Liver (tissue), 9 donors: ENCODE results near the gene ZNF684. TPM values are rescaled to one million over a fixed set of nuclear protein-coding genes. Genes with fewer than 3 reads are reported as not detected.
"Not testable (repeated sequence)": the region's sequence is repeated elsewhere in the genome, so short reads cannot be mapped to it uniquely, and the experiment has no call there.

Experiments
- DNase-seq: peaks from one replicate; pipeline ENCODE4 v3.0.0-alpha.2; 2017; ENCODE audit warnings: low spot score
- H3K27ac ChIP-seq, 2 donors: one replicate each; pipeline ENCODE4 v1.7.0; 2013; ENCODE audit warnings: inconsistent platforms in 2 of 2, low read length in 2 of 2, control low read depth in 1 of 2, low read depth in 1 of 2, mild to moderate bottlenecking in 1 of 2
- H3K27me3 ChIP-seq, 4 donors: one replicate each; pipeline versions ENCODE4 v1.6.1 to v1.7.0; 2013; ENCODE audit warnings: low read length in 3 of 4, inconsistent platforms in 1 of 4, mild to moderate bottlenecking in 1 of 4, moderate library complexity in 1 of 4; ENCODE audit not compliant: control insufficient read depth in 4 of 4, insufficient read depth in 4 of 4
- H3K36me3 ChIP-seq, 4 donors: one replicate each; pipeline versions ENCODE4 v1.6.1 to v1.7.0; 2013; ENCODE audit warnings: low read length in 3 of 4, mild to moderate bottlenecking in 3 of 4, low read depth in 1 of 4, moderate library complexity in 1 of 4; ENCODE audit not compliant: control insufficient read depth in 4 of 4, insufficient read depth in 3 of 4
- H3K4me1 ChIP-seq, 4 donors: one replicate each; pipeline versions ENCODE4 v1.6.1 to v1.7.0; 2013; ENCODE audit warnings: low read length in 3 of 4, mild to moderate bottlenecking in 3 of 4, moderate library complexity in 1 of 4; ENCODE audit not compliant: control insufficient read depth in 4 of 4, insufficient read depth in 4 of 4
- H3K4me3 ChIP-seq, 3 donors: one replicate each; pipeline versions ENCODE4 v1.6.1 to v1.7.0; 2013; ENCODE audit warnings: low read length in 3 of 3, control low read depth in 1 of 3, low read depth in 1 of 3, mild to moderate bottlenecking in 1 of 3
- H3K9ac ChIP-seq, 2 donors: one replicate each; pipeline ENCODE4 v1.7.0; 2013; ENCODE audit warnings: low read length in 2 of 2, mild to moderate bottlenecking in 2 of 2, moderate library complexity in 2 of 2, control low read depth in 1 of 2, low read depth in 1 of 2
- H3K9me3 ChIP-seq, 4 donors: one replicate each; pipeline versions ENCODE4 v1.6.1 to v1.7.0; 2013; ENCODE audit warnings: low read length in 3 of 4; ENCODE audit not compliant: control insufficient read depth in 4 of 4
- ATF3 ChIP-seq: IDR thresholded peaks from 2 replicates; pipeline ENCODE4 v1.6.1; 2016; ENCODE audit warnings: antibody characterized with exemption
- EGR1 ChIP-seq, 2 donors: IDR thresholded peaks; 2 replicates each; pipeline ENCODE4 v1.6.1; 2016 to 2018; ENCODE audit warnings: antibody characterized with exemption in 2 of 2, low read depth in 2 of 2
- FOXA1 ChIP-seq: IDR thresholded peaks from 2 replicates; pipeline ENCODE4 v1.6.1; 2016; ENCODE audit warnings: antibody characterized with exemption
- FOXA2 ChIP-seq: IDR thresholded peaks from 2 replicates; pipeline ENCODE4 v1.6.1; 2016; ENCODE audit warnings: antibody characterized with exemption
- GABPA ChIP-seq, 2 donors: IDR thresholded peaks in 1 of 2; conservative IDR thresholded peaks in 1 of 2; 2 replicates each; pipeline ENCODE4 v1.6.1; 2016; ENCODE audit warnings: antibody characterized with exemption in 2 of 2, mild to moderate bottlenecking in 1 of 2, moderate library complexity in 1 of 2
- HNF4A ChIP-seq, 2 donors: conservative IDR thresholded peaks; 2 replicates each; pipeline ENCODE4 v1.6.1; 2016; ENCODE audit warnings: antibody characterized with exemption in 2 of 2, mild to moderate bottlenecking in 2 of 2
- HNF4G ChIP-seq: IDR thresholded peaks from 2 replicates; pipeline ENCODE4 v1.6.1; 2016; ENCODE audit warnings: antibody characterized with exemption
- JUND ChIP-seq, 2 donors: IDR thresholded peaks; 2 replicates each; pipeline ENCODE4 v1.6.1; 2016; ENCODE audit warnings: antibody characterized with exemption in 2 of 2
- MAX ChIP-seq: IDR thresholded peaks from 2 replicates; pipeline ENCODE4 v1.6.1; 2016; ENCODE audit warnings: antibody characterized with exemption
- NR2F2 ChIP-seq: IDR thresholded peaks from 2 replicates; pipeline ENCODE4 v1.6.1; 2016; ENCODE audit warnings: antibody characterized with exemption
- RAD21 ChIP-seq, 2 donors: IDR thresholded peaks; 2 replicates each; pipeline ENCODE4 v1.6.1; 2016; ENCODE audit warnings: antibody characterized with exemption in 2 of 2, mild to moderate bottlenecking in 2 of 2
- REST ChIP-seq: IDR thresholded peaks from 2 replicates; pipeline ENCODE4 v1.6.1; 2016; ENCODE audit warnings: antibody characterized with exemption, mild to moderate bottlenecking
- RXRA ChIP-seq, 2 donors: IDR thresholded peaks; 2 replicates each; pipeline ENCODE4 v1.6.1; 2017 to 2018; ENCODE audit warnings: antibody characterized with exemption in 2 of 2, mild to moderate bottlenecking in 1 of 2
- SP1 ChIP-seq: IDR thresholded peaks from 2 replicates; pipeline ENCODE4 v1.6.1; 2018; ENCODE audit warnings: antibody characterized with exemption, mild to moderate bottlenecking
- TAF1 ChIP-seq: conservative IDR thresholded peaks from 2 replicates; pipeline ENCODE4 v1.6.1; 2016; ENCODE audit warnings: antibody characterized with exemption, mild to moderate bottlenecking
- YY1 ChIP-seq: IDR thresholded peaks from 2 replicates; pipeline ENCODE4 v1.6.1; 2016; ENCODE audit warnings: antibody characterized with exemption, mild to moderate bottlenecking
- WGBS: extraction: QIAGEN DNeasy Blood & Tissue Kit; methylation state at CpG from one replicate; pipeline ENCODE4 v1.1.7; 2013; 5-methylcytosine and 5-hydroxymethylcytosine counted together
- polyA plus RNA-seq, 2 donors: library from polyadenylated mRNA; stranded (reverse) in 1 of 2; unstranded in 1 of 2; fragments of 200-250 nt in 1 of 2; fragments of >200 nt in 1 of 2; fragmentation: Nextera tagmentation in 1 of 2; extraction: Ambion mirVana in 1 of 2; gene quantifications; one replicate each; pipeline versions ENCODE4 v1.2.1 to v1.2.3, GENCODE V29; 2013 to 2015
- total RNA-seq, 2 donors: library from RNA; depleted of rRNA; stranded (reverse); fragments of >200 nt; gene quantifications; one replicate each; pipeline ENCODE4 v1.2.3, GENCODE V29; 2014
- TF ChIP-seq, protein P1 (sequence below): IDR thresholded peaks from 2 replicates; pipeline ENCODE4 v1.6.1; 2016; ENCODE audit warnings: antibody characterized with exemption
- TF ChIP-seq, protein P2 (sequence below): fragments of 150-350 bp; IDR thresholded peaks from 2 replicates; pipeline ENCODE4 v1.5.1; 2017; ENCODE audit warnings: improper control_type of control experiment, low read depth, low read length; ENCODE audit not compliant: missing input control
- donor health status: healthy.
- donor health status: healthy.
- donor health status: healthy.
- donor health status: healthy.
- donor health status: healthy.

The ZNF684 gene
- total and polyA plus RNA-seq, 4 donors: 7.6 to 17.1 (median 10.2) TPM

DNA sequence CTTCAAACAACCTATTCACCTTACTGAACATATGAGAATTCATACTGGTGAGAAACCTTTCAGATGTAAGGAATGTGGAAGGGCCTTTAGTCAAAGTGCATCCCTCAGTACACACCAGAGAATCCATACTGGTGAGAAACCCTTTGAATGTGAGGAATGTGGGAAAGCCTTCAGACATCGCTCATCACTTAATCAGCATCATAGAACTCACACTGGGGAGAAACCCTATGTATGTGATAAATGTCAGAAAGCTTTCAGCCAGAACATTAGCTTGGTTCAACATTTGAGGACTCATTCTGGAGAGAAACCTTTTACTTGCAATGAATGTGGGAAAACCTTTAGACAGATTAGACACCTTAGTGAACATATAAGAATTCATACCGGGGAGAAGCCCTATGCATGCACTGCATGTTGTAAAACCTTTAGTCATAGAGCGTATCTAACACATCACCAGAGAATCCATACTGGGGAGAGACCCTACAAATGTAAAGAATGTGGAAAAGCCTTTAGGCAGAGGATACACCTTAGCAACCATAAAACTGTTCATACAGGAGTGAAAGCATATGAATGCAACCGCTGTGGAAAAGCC lies 36.0 kb upstream of the ZNF684 start:
- no peaks in the 10 kb centered on the region for H3K4me1 ChIP-seq
- no peaks in the 10 kb centered on the region for H3K27me3 ChIP-seq
- H3K9me3 ChIP-seq: peaks cover 28 to 69% (median 41%) of the 10 kb centered on the region in 4 donors
- H3K9ac ChIP-seq: no peak overlapping the region
- no peak for DNase-seq
- peaks cover under 1 to 57% (median 47%) of the 10 kb centered on the region in 4 donors for H3K36me3 ChIP-seq
- 98% methylated on average over 4 of the region's 4 CpGs for WGBS
- no peak overlapping the region for H3K27ac ChIP-seq
- peak overlapping the region in 2 of 3 donors; percentile 21 to 53 for H3K4me3 ChIP-seq
- TF ChIP-seq SP1 (no peak), RXRA (IDR thresholded peaks at IDR 0.05) (no peak), FOXA2 (no peak), JUND (IDR thresholded peaks at IDR 0.05) (no peak), HNF4G (no peak), MAX (no peak), RAD21 (IDR thresholded peaks at IDR 0.05) (no peak), NR2F2 (no peak), GABPA (IDR thresholded peaks at IDR 0.05 in 1 of 2, conservative IDR thresholded peaks at IDR 0.05 in 1 of 2) (no peak), ATF3 (no peak), YY1 (no peak), TAF1 (no peak), REST (no peak), HNF4A (conservative IDR thresholded peaks at IDR 0.05) (no peak), FOXA1 (no peak), EGR1 (IDR thresholded peaks at IDR 0.05; ENCODE audit: low read depth in 2 of 2) (no peak)
- TF ChIP-seq, protein P1, sequence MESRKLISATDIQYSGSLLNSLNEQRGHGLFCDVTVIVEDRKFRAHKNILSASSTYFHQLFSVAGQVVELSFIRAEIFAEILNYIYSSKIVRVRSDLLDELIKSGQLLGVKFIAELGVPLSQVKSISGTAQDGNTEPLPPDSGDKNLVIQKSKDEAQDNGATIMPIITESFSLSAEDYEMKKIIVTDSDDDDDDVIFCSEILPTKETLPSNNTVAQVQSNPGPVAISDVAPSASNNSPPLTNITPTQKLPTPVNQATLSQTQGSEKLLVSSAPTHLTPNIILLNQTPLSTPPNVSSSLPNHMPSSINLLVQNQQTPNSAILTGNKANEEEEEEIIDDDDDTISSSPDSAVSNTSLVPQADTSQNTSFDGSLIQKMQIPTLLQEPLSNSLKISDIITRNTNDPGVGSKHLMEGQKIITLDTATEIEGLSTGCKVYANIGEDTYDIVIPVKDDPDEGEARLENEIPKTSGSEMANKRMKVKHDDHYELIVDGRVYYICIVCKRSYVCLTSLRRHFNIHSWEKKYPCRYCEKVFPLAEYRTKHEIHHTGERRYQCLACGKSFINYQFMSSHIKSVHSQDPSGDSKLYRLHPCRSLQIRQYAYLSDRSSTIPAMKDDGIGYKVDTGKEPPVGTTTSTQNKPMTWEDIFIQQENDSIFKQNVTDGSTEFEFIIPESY: no peak
- TF ChIP-seq, protein P2, sequence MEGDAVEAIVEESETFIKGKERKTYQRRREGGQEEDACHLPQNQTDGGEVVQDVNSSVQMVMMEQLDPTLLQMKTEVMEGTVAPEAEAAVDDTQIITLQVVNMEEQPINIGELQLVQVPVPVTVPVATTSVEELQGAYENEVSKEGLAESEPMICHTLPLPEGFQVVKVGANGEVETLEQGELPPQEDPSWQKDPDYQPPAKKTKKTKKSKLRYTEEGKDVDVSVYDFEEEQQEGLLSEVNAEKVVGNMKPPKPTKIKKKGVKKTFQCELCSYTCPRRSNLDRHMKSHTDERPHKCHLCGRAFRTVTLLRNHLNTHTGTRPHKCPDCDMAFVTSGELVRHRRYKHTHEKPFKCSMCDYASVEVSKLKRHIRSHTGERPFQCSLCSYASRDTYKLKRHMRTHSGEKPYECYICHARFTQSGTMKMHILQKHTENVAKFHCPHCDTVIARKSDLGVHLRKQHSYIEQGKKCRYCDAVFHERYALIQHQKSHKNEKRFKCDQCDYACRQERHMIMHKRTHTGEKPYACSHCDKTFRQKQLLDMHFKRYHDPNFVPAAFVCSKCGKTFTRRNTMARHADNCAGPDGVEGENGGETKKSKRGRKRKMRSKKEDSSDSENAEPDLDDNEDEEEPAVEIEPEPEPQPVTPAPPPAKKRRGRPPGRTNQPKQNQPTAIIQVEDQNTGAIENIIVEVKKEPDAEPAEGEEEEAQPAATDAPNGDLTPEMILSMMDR: no peak

GRCh38 chr1:40502651-40503050 lies 28.8 kb upstream of the ZNF684 start:
- Histone ChIP-seq H3K36me3 (peaks cover 1 to 14% (median 5%) of the 10 kb centered on the region in 4 donors), H3K9me3 (peaks cover 23 to 36% (median 29%) of the 10 kb centered on the region in 4 donors), H3K4me3 (peak overlapping the region in 1 of 3 donors; percentile 41)

More at GRCh38 chr1:40502651-40503050, 28.8 kb upstream of the ZNF684 start:
- not testable (repeated sequence) for H3K9ac ChIP-seq, DNase-seq, H3K27ac ChIP-seq, H3K4me1 ChIP-seq, H3K27me3 ChIP-seq
- 94% methylated on average over 4 of the region's 4 CpGs for WGBS
